ENCODE measurements around the gene CHURC1.
A peak's percentile ranks its signal among the peaks of the same experiment; 100 is the strongest.

Gene CHURC1

DNA sequence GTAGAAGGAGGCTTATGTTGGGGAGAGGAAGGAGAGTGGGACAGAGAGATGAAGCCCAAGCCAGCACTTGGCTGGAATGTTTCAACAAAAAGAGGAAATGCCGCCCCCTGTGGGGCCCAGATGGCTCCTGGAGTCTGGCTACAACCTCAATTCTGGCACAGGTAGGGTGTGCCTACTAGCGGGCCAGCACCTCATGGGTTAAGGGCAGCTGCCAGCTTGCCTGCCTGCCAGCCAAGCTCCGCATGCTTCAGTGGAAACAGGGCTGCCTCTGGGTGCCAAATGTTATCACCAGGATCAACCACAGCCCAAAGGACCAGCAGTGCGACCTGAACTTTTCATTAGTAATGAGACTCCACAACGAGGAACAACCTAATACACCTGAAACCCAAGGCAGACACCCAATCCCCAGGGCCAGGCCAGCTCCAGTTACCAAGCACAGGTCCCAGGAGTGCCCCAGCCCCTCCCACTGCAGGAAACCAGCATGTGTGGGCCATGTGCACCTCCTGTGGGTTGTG, 46.6 kb downstream of the CHURC1 start:
- no peak for DNase-seq

DNA sequence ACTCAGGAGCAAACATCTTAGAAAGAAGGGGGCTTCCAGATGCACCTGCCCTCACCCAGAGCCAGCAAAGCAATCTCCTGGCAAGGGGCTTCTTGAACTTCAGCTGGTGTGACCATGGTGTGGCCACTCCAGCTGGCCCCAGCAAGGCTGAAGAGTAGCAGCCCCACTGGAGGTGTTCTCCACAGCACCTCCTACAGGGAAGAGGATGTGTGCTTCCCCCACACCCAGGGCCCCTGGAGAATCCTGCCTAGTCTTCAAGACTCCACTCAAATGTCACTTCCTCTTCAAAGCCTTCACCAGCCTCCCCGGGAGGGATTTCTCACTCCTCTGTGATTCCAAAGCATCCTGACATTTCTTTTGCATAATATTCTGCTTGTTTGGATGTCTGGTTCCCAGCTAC, 49.4 kb downstream of the CHURC1 start:
- DNase-seq = no peak

DNA sequence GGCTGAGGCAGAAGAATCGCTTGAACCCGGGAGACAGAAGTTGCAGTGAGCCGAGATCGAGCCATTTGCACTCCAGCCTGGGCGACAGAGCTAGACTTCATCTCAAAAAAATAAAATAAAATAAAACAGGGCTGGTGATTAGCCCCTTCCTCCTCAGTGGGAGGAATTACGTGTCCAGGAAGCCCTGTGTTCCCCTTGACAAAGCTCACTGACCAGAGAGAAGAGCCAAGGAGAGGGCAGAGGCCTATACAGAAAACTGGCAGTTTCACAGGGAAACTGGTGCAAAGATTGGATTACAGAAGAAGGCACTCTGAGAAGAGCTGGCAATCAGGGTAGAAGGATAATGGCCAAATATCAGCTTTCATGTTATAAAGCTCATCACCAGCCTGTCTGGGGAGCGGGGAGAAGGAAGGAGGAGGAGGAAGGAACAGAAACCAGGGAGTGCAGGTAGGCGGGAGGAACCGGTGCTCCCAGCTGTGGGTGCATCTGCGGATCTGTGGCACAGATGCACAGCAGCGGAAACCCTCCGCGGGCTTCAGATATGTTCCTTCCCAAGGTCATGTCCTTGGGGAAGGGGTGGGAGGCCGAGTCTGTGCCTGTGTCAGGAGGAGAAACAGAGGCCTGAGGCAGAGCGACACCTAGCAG, 51.2 kb downstream of the CHURC1 start:
- DNase-seq = no peak

DNA sequence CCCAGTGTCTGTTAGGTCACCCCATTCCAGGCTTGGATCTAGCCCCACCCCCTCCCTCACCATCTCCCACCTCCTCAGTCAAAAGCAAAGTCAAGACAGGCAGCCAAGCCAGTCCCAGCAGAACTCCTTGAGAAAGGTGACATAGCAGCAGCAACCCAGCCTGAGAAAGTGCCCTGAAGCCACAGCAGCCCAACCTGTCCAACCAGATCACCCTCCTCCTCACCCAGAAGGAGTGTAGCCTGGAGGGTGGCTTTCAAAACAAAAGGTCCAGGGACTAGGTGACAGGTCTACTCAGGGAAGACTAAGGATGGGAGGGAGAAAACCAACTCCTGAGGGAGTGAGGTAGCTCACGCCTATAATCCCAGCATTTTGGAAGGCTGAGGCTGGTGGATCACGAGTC, 52.7 kb downstream of the CHURC1 start:
- no peak for DNase-seq

DNA sequence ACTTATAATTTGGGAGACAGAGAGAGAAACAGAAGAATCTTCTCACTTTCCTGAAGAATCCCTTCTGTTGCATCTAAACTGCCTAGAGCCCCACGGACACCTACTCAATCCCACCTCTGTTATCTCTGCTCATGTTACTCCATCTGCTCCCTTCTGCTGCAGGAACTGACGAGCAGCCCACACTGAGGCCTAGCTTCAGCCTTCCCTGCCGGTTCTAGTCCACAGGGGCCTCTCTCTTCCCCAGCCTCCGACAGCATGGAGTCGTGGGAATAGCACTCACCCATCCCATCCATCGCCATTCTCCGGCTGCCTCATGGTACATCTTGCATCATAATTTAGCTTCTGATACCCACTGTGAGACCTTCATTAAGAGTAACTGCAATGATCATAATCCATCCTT, 53.9 kb downstream of the CHURC1 start:
- DNase-seq = no peak

DNA sequence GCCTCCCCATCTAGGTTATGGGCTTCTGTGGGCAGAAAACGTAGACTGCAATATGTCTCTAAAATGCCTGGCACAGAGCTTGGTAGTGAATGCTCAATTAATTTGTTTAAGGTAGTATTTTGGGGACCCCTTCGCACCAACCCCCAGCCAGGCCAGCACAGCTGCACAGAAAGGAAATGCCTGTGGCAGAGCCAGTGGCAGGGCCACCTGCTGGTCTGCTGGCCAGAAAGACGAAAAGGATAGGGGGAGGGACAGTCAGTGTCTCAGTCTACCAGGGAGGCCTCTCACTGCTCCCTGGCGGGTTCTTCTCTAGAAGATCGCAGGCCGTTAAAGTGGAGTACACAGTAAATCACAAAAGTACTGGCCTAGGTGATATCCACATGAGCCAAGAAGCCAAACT, 54.4 kb downstream of the CHURC1 start:
- no peak for DNase-seq

DNA sequence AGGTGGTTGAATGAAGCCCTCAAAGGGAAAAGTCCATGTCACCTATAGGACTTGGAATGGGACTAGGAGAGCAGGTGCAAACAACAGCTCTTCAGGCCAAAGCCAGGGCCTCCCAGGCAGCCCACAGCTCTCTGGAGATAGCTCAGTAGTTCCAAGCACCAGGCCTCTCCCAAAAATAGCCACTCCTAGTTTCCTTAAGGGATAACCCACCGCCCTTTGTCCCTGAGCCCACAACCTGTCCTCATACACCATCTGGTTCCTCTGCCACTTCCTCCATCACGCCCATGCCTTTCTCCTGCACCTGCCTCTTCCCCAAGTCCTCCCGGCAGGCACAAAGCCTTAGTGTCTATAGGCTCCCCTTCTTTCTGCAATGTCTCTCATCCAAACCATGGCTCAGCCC, 55.8 kb downstream of the CHURC1 start:
- DNase-seq = no peak

DNA sequence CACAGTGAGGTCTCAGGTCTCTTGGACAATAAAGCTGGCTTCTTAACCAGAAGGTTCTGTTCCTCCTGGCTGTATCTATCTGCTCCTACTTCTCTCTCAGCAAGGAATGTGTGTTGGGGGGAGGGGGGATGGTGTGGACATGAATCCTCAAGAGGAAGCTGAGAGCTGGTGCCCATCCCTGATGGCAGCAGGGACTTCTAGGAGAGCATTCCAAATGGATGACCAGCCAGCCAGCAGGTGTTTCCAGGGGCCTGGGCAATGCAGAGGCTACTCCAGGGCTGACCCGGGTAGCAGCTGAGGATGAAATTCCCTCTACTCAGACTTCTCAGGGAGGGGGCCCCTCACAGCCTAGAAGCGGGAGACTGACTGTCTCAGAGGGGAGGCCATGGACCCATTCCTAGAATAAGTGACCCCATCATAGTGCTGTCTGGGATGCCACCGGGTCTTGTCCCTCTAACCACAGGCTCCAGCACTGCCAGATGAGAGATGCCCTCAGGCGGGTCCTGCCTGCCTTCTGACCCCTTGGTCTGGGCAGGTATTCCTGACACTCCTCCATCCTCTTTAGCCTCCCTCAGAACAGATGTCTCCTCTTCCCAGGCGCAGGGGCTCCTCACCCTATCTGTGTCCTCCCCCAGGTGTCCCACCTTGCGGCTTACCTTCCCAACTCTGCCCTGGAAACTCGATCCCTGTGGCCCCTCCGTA, 56.7 kb downstream of the CHURC1 start:
- no peak for DNase-seq

DNA sequence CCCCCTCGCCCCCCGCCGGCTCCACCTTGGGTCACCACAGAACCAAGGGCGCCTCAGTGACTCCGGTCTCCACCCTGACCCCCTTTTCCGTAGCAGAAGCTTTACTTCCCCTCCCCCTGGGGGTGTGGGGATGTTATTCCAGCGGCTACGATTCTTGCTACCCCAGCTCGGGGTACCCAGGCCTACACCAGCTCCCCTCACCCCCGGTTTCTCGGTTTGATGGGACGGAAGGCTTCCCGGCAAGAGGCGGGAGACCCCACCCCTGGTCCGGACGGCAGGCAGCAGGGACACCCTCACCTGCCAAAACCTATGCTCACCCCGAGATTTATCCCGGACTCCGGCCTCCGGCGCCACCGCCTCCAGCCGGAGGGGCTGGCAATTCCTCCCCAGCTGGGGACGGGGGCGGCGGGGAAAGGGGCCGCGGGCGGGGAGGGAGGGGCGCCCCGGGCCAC, 57.3 kb downstream of the CHURC1 start:
- no peak for DNase-seq

DNA sequence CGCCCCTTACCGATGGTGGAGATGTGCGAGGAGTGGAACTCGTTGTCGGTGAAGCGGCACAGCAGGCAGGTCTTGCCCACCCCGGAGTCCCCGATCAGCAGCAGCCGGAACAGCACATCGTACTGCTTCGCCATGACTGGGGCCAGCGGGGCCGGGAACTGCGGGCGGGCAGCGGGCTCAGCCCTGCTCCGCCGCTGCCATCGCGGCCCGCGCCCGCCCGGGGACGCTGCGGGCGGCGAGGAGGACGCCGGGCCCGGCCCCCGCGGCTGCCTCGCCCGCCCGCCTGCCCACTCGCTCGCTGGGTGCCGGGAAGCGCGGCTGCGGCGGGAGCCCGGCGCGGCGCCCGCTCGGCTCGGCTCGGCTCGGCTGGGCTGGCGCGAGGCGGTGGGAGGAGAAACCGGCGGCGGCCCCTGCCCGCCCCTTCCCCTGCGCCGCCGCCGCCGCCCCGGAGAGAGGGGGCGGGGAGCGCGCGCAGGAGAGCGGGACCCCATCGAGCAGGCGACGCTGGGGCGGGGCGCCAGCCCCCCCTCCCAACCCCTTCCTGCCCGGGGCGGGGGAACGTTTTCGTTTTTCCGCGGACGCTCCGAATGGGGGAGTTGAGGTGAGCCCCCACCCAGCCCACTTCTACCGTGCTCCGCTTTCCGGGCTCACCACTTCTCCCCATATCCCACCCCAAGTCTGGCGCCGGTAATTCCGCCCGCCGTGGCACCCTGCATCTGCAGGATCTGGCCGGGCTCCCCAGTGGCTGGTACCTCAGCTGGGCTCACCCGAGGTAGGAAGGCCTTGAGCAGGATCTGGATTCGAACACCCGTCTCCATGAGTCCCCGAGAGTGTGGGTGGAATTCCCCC, 57.9 kb downstream of the CHURC1 start, which contains the start of gene RAB15:
TSS of gene RAB15 (minus strand) at position 394 of the 849 bp plus-strand sequence. CDS start at position 134, 260 bp downstream.
- DNase-seq = peak in 1 of 2 experiments; percentile 18

DNA sequence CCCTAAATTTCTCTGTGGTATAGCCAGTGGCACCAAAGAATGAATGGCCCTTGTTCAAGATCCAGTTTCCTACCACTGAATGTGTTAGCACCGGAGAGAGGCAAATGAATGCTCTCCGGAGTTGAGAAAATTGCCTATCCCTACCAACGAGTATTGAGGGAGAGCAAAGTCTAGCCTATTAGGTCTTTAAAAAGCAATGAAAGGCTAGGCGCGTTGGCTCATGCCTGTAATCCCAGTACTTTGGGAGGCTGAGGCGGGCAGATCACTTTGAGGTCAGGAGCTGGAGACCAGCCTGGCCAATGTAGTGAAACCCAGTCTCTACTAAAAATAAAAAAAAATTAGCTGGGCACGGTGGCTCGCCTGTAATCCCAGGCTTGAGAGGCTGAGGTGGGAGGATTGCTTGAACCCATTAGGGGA, 58.8 kb downstream of the CHURC1 start:
- DNase-seq = no peak

DNA sequence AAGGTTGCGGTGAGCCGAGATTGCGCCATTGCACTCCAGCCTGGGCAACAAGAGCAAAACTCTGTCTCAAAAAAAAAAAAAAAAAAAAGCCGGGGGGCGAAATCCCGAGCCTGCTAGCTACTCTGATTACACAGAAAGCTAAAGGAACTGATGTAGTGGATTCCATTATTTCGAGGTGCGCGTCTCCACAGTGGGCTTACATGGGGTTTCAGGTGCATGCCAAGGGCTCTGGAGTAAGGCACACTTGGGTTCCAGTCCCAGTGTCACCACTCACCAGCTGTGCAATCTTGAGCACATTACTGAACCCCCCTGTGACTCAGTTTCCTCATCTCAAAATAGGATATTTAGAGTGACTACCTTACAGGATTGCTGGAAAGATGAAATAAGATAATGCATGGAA, 59.6 kb downstream of the CHURC1 start:
- no peak for DNase-seq

DNA sequence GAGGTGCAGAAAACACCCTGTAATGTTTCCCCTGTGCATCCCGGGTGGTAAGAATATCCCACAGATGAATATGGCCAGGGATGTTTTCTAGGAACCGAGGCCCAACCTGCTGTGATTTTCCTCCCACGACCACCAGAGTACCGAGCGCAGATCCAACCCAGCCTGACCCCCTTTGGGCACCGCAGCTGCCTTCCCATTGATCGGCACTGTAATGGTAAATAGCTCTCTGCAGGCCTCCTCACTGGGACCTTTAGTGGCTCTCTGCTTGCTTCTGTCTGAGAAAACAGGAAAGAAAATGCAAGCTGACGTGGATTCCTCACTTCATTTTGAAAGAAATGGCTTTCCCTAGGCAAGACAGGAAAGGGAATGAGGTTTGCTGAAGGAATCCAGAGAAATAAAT, 60.3 kb downstream of the CHURC1 start:
- DNase-seq = no peak

DNA sequence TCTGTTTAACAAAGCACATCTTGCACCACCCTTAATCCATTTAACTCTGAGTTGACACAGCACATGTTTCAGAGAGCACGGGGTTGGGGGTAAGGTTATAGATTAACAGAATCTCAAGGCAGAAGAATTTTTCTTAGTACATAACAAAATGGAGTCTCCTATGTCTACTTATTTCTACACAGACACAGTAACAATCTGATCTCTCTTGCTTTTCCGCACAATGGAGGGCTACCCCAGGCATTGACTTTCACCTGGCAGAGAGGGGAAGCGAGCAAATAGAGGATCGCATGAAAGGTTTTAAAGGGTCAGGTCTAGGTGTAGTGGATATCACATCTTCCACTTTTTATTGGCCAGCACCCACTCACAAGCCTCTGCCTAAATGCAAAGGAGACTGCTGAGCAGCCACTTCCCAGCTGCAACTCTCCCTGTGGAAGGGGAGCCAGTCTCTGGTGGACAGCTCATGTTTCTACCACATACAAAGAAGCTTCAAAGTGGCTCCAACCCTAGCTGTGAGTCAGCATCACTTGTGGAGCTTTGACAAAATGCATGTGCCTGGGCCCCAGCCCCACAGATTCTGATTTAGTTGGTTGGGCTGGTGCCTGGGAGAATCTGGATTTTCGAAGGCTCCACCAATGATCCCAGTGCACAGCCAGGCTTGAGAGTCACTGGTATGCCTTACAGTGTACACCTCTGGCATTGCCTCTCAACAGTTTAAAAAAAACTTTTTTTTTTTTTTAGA, 65.2 kb downstream of the CHURC1 start:
- no peak for DNase-seq

DNA sequence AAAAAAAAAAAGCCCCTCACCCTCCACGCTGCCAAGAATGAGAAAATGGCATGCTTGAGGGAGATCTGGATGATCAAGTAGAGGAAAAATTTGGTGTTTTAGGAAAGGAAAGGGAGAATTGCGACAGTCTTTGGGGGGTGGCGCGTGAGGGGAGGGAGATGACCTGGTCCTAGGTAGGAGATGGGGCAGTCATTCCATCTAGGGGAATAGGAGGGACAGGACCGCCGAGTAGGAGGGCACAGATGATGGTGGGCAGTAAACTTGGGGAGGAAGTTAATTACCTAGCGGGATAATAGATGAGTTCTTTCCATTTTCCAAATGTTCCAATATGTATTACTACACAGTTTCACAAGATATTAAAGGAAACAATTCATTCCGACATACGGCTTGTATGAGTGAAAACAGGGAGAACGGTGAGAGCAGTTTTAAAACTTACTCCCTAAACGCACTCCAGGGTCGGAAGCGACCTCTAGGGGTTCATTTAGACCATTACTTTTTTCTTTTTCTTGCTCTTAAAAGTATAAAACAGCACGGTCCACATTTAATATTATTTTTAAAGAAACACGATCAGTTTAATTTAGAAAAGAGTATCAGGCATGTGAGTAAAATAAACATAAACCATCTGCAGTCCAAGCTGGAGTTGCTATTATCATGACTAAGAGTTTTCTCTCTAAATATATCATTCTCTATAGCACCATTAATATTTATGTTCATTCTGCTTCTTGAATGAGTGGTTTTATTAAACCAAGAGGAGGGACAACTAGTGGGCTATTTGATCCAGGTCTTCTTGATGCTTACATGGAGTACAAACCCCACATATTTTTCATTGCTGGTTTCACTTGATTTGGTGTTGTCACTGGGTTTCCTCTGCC, 69.4 kb downstream of the CHURC1 start:
- peak in 1 of 2 experiments; percentile 10 for DNase-seq
